ENCODE measurements around the gene ST7. TPM values are rescaled to one million over a fixed set of nuclear protein-coding genes. Genes with fewer than 3 reads are reported as not detected.
"Not testable (repeated sequence)": the region's sequence is repeated elsewhere in the genome, so short reads cannot be mapped to it uniquely, and the experiment has no call there.

ST7 gene
- total and polyA plus RNA-seq, 7 donors: 5.3 to 37.7 (median 19.0) TPM

GRCh38 chr7:117116211-117116610 is 162.9 kb downstream of the ST7 start:
- 92 to 94% methylated on average over 2 of the region's 2 CpGs for WGBS, 2 donors
- H3K9me3 ChIP-seq: no peaks in the 10 kb centered on the region
- no peak for DNase-seq
- H3K27ac ChIP-seq: no peak overlapping the region
- intact Hi-C loops (cut with DNase I): no loop called here
- no peaks in the 10 kb centered on the region for H3K27me3 ChIP-seq
- TF ChIP-seq POLR2A (IDR thresholded peaks at IDR 0.05): no peak
- TF ChIP-seq EP300 (IDR thresholded peaks at IDR 0.05): no peak
- no peak for TF ChIP-seq POLR2AphosphoS5 (IDR thresholded peaks at IDR 0.05)
- TF ChIP-seq CTCF (IDR thresholded peaks at IDR 0.05): no peak
- H3K4me3 ChIP-seq: no peak overlapping the region
- H3K36me3 ChIP-seq: no peaks in the 10 kb centered on the region
- peaks cover 0 to 10% (median 2%) of the 10 kb centered on the region in 4 donors for H3K4me1 ChIP-seq

- Histone ChIP-seq H3K9me3 (no peaks in the 10 kb centered on the region), H3K27me3 (no peaks in the 10 kb centered on the region), H3K4me1 (peaks cover 0 to 9% (median 2%) of the 10 kb centered on the region in 4 donors), H3K36me3 (no peaks in the 10 kb centered on the region), H3K27ac (no peak overlapping the region), H3K4me3 (no peak overlapping the region)
- no peak for DNase-seq
- WGBS, 2 donors: 97 to 98% methylated on average over 2 of the region's 2 CpGs
- intact Hi-C loops (cut with DNase I): no loop called here
- no peak for TF ChIP-seq POLR2AphosphoS5 (IDR thresholded peaks at IDR 0.05)
Observed at GRCh38 chr7:117117172-117117571, 163.9 kb downstream of the ST7 start.

- Histone ChIP-seq H3K36me3 (no peaks in the 10 kb centered on the region), H3K27ac (no peak overlapping the region), H3K9me3 (no peaks in the 10 kb centered on the region), H3K4me3 (no peak overlapping the region), H3K27me3 (no peaks in the 10 kb centered on the region), H3K4me1 (peaks cover 0 to 18% (median 9%) of the 10 kb centered on the region in 4 donors)
- whole genome bisulfite sequencing, 2 donors: 70 to 73% methylated on average over 4 of the region's 4 CpGs
- intact Hi-C loops (cut with DNase I): loop anchor here (2.0 kb wide), 2 partner anchors 130 to 188 kb away; no protein-coding TSS in a partner anchor
- DNase-seq: no peak
- TF ChIP-seq POLR2A (IDR thresholded peaks at IDR 0.05) (no peak), POLR2AphosphoS5 (IDR thresholded peaks at IDR 0.05) (no peak), EP300 (IDR thresholded peaks at IDR 0.05) (no peak), CTCF (IDR thresholded peaks at IDR 0.05) (no peak)
Observed at GRCh38 chr7:117118579-117119180, 165.4 kb downstream of the ST7 start.

- Histone ChIP-seq H3K36me3 (no peaks in the 10 kb centered on the region), H3K27me3 (no peaks in the 10 kb centered on the region), H3K4me1 (peaks cover 0 to 23% (median 11%) of the 10 kb centered on the region in 4 donors), H3K4me3 (no peak overlapping the region), H3K27ac (no peak overlapping the region), H3K9me3 (no peaks in the 10 kb centered on the region)
- peak; percentile 87 for DNase-seq
- intact Hi-C loops (cut with DNase I): loop anchor here (2.0 kb wide), 2 partner anchors 131 to 189 kb away; no protein-coding TSS in a partner anchor
- WGBS, 2 donors: 15 to 17% methylated on average over 7 of the region's 7 CpGs
- TF ChIP-seq EP300 (IDR thresholded peaks at IDR 0.05): no peak
- no peak for TF ChIP-seq POLR2A (IDR thresholded peaks at IDR 0.05)
- peak; percentile 75 to 85 (median 82) for TF ChIP-seq CTCF (IDR thresholded peaks at IDR 0.05)
- no peak for TF ChIP-seq POLR2AphosphoS5 (IDR thresholded peaks at IDR 0.05)
Observed at GRCh38 chr7:117119192-117119924, 166.1 kb downstream of the ST7 start.

- H3K9me3 ChIP-seq; H3K27me3 ChIP-seq; DNase-seq; H3K27ac ChIP-seq; intact Hi-C loops (cut with DNase I); H3K4me3 ChIP-seq; H3K36me3 ChIP-seq: not testable (repeated sequence)
- peaks cover 0 to 30% (median 15%) of the 10 kb centered on the region in 4 donors for H3K4me1 ChIP-seq
- WGBS, 2 donors: 95% methylated on average over 1 of the region's 1 CpG
Observed at GRCh38 chr7:117120321-117120720, 167.0 kb downstream of the ST7 start.

GRCh38 chr7:117122036-117122435 is 168.7 kb downstream of the ST7 start:
- H3K27me3 ChIP-seq; intact Hi-C loops (cut with DNase I); H3K9me3 ChIP-seq; H3K27ac ChIP-seq; H3K36me3 ChIP-seq; DNase-seq; H3K4me3 ChIP-seq: not testable (repeated sequence)
- WGBS, 2 donors: 96 to 98% methylated on average over 1 of the region's 1 CpG
- H3K4me1 ChIP-seq: peaks cover 0 to 30% (median 13%) of the 10 kb centered on the region in 4 donors

Measured in sigmoid colon (tissue), 7 donors.